Measurements from ENCODE around the gene MAP2K4.

Gene MAP2K4

GRCh38 chr17:12064395-12064794 is 43.7 kb downstream of the MAP2K4 start:
- no peak for TF ChIP-seq Cebpa-rat (IDR thresholded peaks at IDR 0.05)
- Histone ChIP-seq H3K9ac (no peak overlapping the region), H3K4me1 (no peaks in the 10 kb centered on the region), H3K4me2 (no peak overlapping the region), H3K27ac (no peak overlapping the region), H3K36me3 (peaks cover 64 to 97% (median 80%) of the 10 kb centered on the region in 11 experiments), H3K4me3 (no peak overlapping the region), H4K20me1 (peaks cover 0 to 31% (median 5%) of the 10 kb centered on the region in 11 experiments; a peak in 6 of 22 replicates), H3K27me3 (no peaks in the 10 kb centered on the region), H3K9me3 (replicated peaks in 1 of 11) (peaks cover 11 to 30% (median 16%) of the 10 kb centered on the region in 11 experiments; a peak in 16 of 22 replicates)

GRCh38 chr17:12067485-12067884 is 46.8 kb downstream of the MAP2K4 start:
- no peak for TF ChIP-seq Cebpa-rat (IDR thresholded peaks at IDR 0.05)
- Histone ChIP-seq H3K27ac (no peak overlapping the region), H3K36me3 (peaks cover 57 to 97% (median 79%) of the 10 kb centered on the region in 11 experiments), H3K4me1 (no peaks in the 10 kb centered on the region), H3K9me3 (replicated peaks in 1 of 11) (peaks cover 6 to 23% (median 11%) of the 10 kb centered on the region in 11 experiments; a peak in 14 of 22 replicates), H3K4me2 (no peak overlapping the region), H3K4me3 (no peak overlapping the region), H3K9ac (no peak overlapping the region), H3K27me3 (no peaks in the 10 kb centered on the region), H4K20me1 (peaks cover 0 to 27% (median 0%) of the 10 kb centered on the region in 11 experiments; a peak in 5 of 22 replicates)

- no peak overlapping the region for H3K27ac ChIP-seq
- no peak overlapping the region for H3K4me3 ChIP-seq
These were observed 48.3 kb downstream of the MAP2K4 start for GRCh38 chr17:12068946-12069345.

GRCh38 chr17:12070561-12070960 is 49.9 kb downstream of the MAP2K4 start:
- H3K4me2 ChIP-seq, result no peak overlapping the region
- no peaks in the 10 kb centered on the region for H3K4me1 ChIP-seq
- no peak overlapping the region for H3K4me3 ChIP-seq
- peaks cover 0 to 53% (median 3%) of the 10 kb centered on the region in 11 experiments; a peak in 7 of 22 replicates for H4K20me1 ChIP-seq
- no peaks in the 10 kb centered on the region for H3K27me3 ChIP-seq
- TF ChIP-seq Cebpa-rat (IDR thresholded peaks at IDR 0.05), result no peak
- peaks cover 56 to 96% (median 78%) of the 10 kb centered on the region in 11 experiments for H3K36me3 ChIP-seq
- no peak overlapping the region for H3K27ac ChIP-seq
- H3K9me3 ChIP-seq (replicated peaks in 1 of 11), result peaks cover 0 to 13% (median 0%) of the 10 kb centered on the region in 11 experiments; a peak in 3 of 22 replicates
- no peak overlapping the region for H3K9ac ChIP-seq

More at GRCh38 chr17:12068946-12069345, 48.3 kb downstream of the MAP2K4 start:
- H3K36me3 ChIP-seq, result peaks cover 56 to 96% (median 79%) of the 10 kb centered on the region in 11 experiments
- no peaks in the 10 kb centered on the region for H3K27me3 ChIP-seq
- TF ChIP-seq Cebpa-rat (IDR thresholded peaks at IDR 0.05), result no peak
- no peaks in the 10 kb centered on the region for H3K4me1 ChIP-seq
- H3K4me2 ChIP-seq, result no peak overlapping the region
- peaks cover 3 to 15% (median 10%) of the 10 kb centered on the region in 11 experiments; a peak in 14 of 22 replicates for H3K9me3 ChIP-seq (replicated peaks in 1 of 11)
- no peak overlapping the region for H3K9ac ChIP-seq
- H4K20me1 ChIP-seq, result peaks cover 0 to 36% (median 0%) of the 10 kb centered on the region in 11 experiments; a peak in 4 of 22 replicates

- Histone ChIP-seq H3K9me3 (replicated peaks in 1 of 11) (peaks cover 0 to 13% (median 0%) of the 10 kb centered on the region in 11 experiments; a peak in 2 of 22 replicates), H3K4me3 (no peak overlapping the region), H3K4me1 (no peaks in the 10 kb centered on the region), H3K27me3 (no peaks in the 10 kb centered on the region), H3K9ac (no peak overlapping the region), H3K27ac (no peak overlapping the region), H4K20me1 (peaks cover 0 to 48% (median 5%) of the 10 kb centered on the region in 11 experiments; a peak in 7 of 22 replicates), H3K4me2 (no peak overlapping the region), H3K36me3 (peaks cover 61 to 95% (median 79%) of the 10 kb centered on the region in 11 experiments)
- TF ChIP-seq Cebpa-rat (IDR thresholded peaks at IDR 0.05), result no peak
These were observed 53.7 kb downstream of the MAP2K4 start for GRCh38 chr17:12074346-12074745.

- Histone ChIP-seq H3K9me3 (replicated peaks in 1 of 11) (peaks cover 0 to 13% (median 0%) of the 10 kb centered on the region in 11 experiments; a peak in 2 of 22 replicates), H4K20me1 (peaks cover 0 to 63% (median 14%) of the 10 kb centered on the region in 11 experiments; a peak in 12 of 22 replicates), H3K9ac (no peak overlapping the region), H3K4me1 (no peaks in the 10 kb centered on the region), H3K27me3 (no peaks in the 10 kb centered on the region), H3K36me3 (peaks cover 51 to 99% (median 79%) of the 10 kb centered on the region in 11 experiments), H3K27ac (no peak overlapping the region), H3K4me3 (no peak overlapping the region), H3K4me2 (no peak overlapping the region)
- no peak for TF ChIP-seq Cebpa-rat (IDR thresholded peaks at IDR 0.05)
These were observed 57.1 kb downstream of the MAP2K4 start for GRCh38 chr17:12077773-12078172.

GRCh38 chr17:12078791-12079190 is 58.1 kb downstream of the MAP2K4 start:
- Histone ChIP-seq H3K4me3 (no peak overlapping the region), H3K9me3 (replicated peaks in 1 of 11) (peaks cover 0 to 6% (median 0%) of the 10 kb centered on the region in 11 experiments; a peak in 2 of 22 replicates), H3K27ac (no peak overlapping the region), H3K36me3 (peaks cover 47 to 99% (median 79%) of the 10 kb centered on the region in 11 experiments), H3K4me1 (no peaks in the 10 kb centered on the region), H4K20me1 (peaks cover 0 to 54% (median 15%) of the 10 kb centered on the region in 11 experiments; a peak in 12 of 22 replicates), H3K27me3 (no peaks in the 10 kb centered on the region), H3K9ac (no peak overlapping the region), H3K4me2 (no peak overlapping the region)
- no peak for TF ChIP-seq Cebpa-rat (IDR thresholded peaks at IDR 0.05)

GRCh38 chr17:12081720-12082119 is 61.0 kb downstream of the MAP2K4 start:
- H3K4me1 ChIP-seq, result no peaks in the 10 kb centered on the region
- TF ChIP-seq Cebpa-rat (IDR thresholded peaks at IDR 0.05), result no peak

GRCh38 chr17:12085076-12085949 is 64.6 kb downstream of the MAP2K4 start:
- Histone ChIP-seq H3K27me3 (no peaks in the 10 kb centered on the region), H3K27ac (no peak overlapping the region), H3K36me3 (peaks cover 47 to 85% (median 61%) of the 10 kb centered on the region in 11 experiments), H3K4me1 (peaks cover 0 to 18% (median 6%) of the 10 kb centered on the region in 10 experiments; a peak in 12 of 20 replicates), H4K20me1 (peaks cover 0 to 45% (median 8%) of the 10 kb centered on the region in 11 experiments; a peak in 11 of 22 replicates), H3K4me3 (no peak overlapping the region), H3K4me2 (no peak overlapping the region), H3K9me3 (replicated peaks in 1 of 11) (peaks cover 0 to 3% (median 0%) of the 10 kb centered on the region in 11 experiments; a peak in 1 of 22 replicates), H3K9ac (no peak overlapping the region)
- no peak for TF ChIP-seq Cebpa-rat (IDR thresholded peaks at IDR 0.05)

More at GRCh38 chr17:12081720-12082119, 61.0 kb downstream of the MAP2K4 start:
- Histone ChIP-seq H3K27me3 (no peaks in the 10 kb centered on the region), H4K20me1 (peaks cover 0 to 45% (median 8%) of the 10 kb centered on the region in 11 experiments; a peak in 12 of 22 replicates), H3K9ac (no peak overlapping the region), H3K27ac (no peak overlapping the region), H3K4me2 (no peak overlapping the region), H3K4me3 (no peak overlapping the region), H3K9me3 (replicated peaks in 1 of 11) (peaks cover 0 to 6% (median 0%) of the 10 kb centered on the region in 11 experiments; a peak in 2 of 22 replicates), H3K36me3 (peaks cover 49 to 98% (median 74%) of the 10 kb centered on the region in 11 experiments)
